ENCODE results near the gene TOX3.
A peak's percentile ranks its signal among the peaks of the same experiment; 100 is the strongest.

TOX3 gene

DNA sequence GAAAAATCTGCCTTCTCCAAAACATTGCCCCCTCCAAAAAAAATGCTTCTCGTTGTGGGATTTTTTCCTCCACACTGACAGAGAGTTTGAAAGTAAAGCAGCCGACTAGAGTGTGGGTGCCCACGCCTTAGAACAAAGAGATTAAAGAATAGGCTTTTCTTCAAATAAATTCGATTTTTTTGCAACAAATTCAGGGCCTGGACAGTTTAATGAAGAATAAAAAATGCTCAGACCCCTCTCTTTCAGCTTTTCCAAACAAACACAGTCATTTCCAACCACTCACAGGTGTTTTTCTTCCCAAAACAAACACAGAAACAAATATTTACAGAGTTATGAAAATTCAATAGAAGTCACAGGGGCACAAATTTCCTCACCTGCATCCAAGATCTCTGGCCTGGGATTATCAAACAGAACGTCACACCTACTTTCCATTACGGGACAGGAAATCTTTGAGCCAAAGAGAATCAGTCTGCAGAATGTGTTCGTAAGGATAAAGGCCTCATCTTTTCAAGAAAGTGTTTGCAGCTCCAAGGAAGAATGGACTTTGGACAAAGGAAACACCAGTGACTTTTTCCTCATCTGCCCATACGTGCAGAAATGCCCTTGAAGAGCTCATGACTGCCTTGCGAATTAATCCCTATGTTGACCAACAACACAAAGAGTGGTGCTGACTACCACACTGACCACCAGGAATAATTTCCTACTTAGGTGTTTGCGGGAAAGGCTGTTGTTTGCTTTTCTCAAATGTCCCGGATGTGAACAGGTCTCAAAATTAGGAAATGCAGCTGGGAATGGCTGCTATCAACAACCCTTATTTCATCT, 31.3 kb upstream of the TOX3 start:
- Histone ChIP-seq H3K4me1 (ENCODE audit: control insufficient read depth in 2 of 2, insufficient read depth in 2 of 2, low read length in 2 of 2) (peaks cover 12 to 41% of the 10 kb centered on the region in 2 donors), H3K9ac (ENCODE audit: low read depth in 1 of 2, low read length in 2 of 2) (peak overlapping the region; percentile 4 to 24), H3K4me3 (ENCODE audit: low read length in 2 of 2) (peak overlapping the region; percentile 21 to 23), H3K27ac (ENCODE audit: low read depth in 2 of 2, low read length in 2 of 2) (peak overlapping the region; percentile 58 to 60), H3K27me3 (ENCODE audit: control insufficient read depth in 2 of 2, insufficient read depth in 2 of 2, low read length in 2 of 2) (no peaks in the 10 kb centered on the region), H3K36me3 (ENCODE audit: control insufficient read depth in 2 of 2, insufficient read depth in 2 of 2, low read length in 2 of 2) (no peaks in the 10 kb centered on the region), H3K9me3 (ENCODE audit: control insufficient read depth in 2 of 2, low read length in 2 of 2) (no peaks in the 10 kb centered on the region)

DNA sequence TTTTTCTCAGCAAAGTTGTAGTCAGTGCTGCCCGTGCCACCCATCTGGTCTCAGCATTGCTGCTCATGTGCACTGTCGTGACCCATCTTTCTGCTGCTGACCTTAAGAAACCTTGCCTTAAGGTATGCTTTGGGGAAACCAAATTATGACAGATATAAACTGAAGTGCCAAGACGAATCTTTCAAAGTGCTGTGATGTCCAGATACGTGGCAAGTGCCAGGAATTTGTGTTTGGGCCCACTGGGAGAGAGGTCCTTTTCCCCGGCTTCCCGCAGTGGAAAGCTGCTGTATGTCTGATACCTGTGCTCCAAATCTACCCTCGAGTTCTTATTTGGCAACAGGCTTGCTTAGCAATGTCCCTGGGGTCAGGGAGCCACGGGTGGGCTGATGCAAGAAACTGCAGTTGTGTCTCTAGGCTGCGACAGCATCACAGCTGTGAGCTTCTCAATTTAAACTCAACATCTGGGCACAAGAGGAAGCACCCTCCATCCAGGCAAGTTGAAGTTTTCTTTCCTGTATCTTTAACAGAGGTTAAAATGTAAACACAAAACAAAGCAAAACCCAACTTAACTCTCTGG, 30.3 kb upstream of the TOX3 start:
- Histone ChIP-seq H3K9ac (ENCODE audit: low read depth in 1 of 2, low read length in 2 of 2) (no peak overlapping the region), H3K4me1 (ENCODE audit: control insufficient read depth in 2 of 2, insufficient read depth in 2 of 2, low read length in 2 of 2) (peaks cover 17 to 48% of the 10 kb centered on the region in 2 donors), H3K27ac (ENCODE audit: low read depth in 2 of 2, low read length in 2 of 2) (no peak overlapping the region), H3K27me3 (ENCODE audit: control insufficient read depth in 2 of 2, insufficient read depth in 2 of 2, low read length in 2 of 2) (no peaks in the 10 kb centered on the region), H3K9me3 (ENCODE audit: control insufficient read depth in 2 of 2, low read length in 2 of 2) (no peaks in the 10 kb centered on the region), H3K36me3 (ENCODE audit: control insufficient read depth in 2 of 2, insufficient read depth in 2 of 2, low read length in 2 of 2) (no peaks in the 10 kb centered on the region), H3K4me3 (ENCODE audit: low read length in 2 of 2) (no peak overlapping the region)

- Histone ChIP-seq H3K27ac (ENCODE audit: low read depth in 2 of 2, low read length in 2 of 2) (peak overlapping the region; percentile 90 to 96), H3K4me1 (ENCODE audit: control insufficient read depth in 2 of 2, insufficient read depth in 2 of 2, low read length in 2 of 2) (peaks cover 17 to 48% of the 10 kb centered on the region in 2 donors), H3K27me3 (ENCODE audit: control insufficient read depth in 2 of 2, insufficient read depth in 2 of 2, low read length in 2 of 2) (no peaks in the 10 kb centered on the region), H3K9me3 (ENCODE audit: control insufficient read depth in 2 of 2, low read length in 2 of 2) (peaks cover 0 to 2% of the 10 kb centered on the region in 2 donors), H3K4me3 (ENCODE audit: low read length in 2 of 2) (peak overlapping the region; percentile 27 to 41), H3K9ac (ENCODE audit: low read depth in 1 of 2, low read length in 2 of 2) (peak overlapping the region in 1 of 2 donors; percentile 61), H3K36me3 (ENCODE audit: control insufficient read depth in 2 of 2, insufficient read depth in 2 of 2, low read length in 2 of 2) (no peaks in the 10 kb centered on the region)
Observed at GRCh38 chr16:52573365-52574299, 26.7 kb upstream of the TOX3 start.

DNA sequence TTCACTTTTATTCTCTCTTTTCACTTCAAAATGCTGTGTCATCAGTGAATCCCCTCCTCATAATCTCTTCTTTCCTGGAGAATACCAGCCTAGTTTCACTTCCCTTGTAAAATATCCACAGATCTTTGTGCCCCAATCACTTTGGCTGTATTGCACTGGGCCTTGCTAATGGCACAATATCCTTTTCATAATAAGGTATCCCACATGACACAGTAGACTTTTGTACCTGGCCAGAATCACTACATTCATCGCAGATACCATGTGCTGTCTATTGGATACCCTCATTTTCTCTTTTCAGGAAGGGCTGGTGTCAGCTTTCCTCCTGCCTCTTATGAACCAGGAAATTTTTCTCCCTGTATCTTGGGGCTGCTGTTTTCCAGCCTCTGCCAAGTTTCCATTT, 25.7 kb upstream of the TOX3 start:
- no peak overlapping the region for H3K9ac ChIP-seq (ENCODE audit: low read depth in 1 of 2, low read length in 2 of 2)
- no peaks in the 10 kb centered on the region for H3K36me3 ChIP-seq (ENCODE audit: control insufficient read depth in 2 of 2, insufficient read depth in 2 of 2, low read length in 2 of 2)
- H3K27ac ChIP-seq (ENCODE audit: low read depth in 2 of 2, low read length in 2 of 2), result peak overlapping the region; percentile 90 to 96
- no peak overlapping the region for H3K4me3 ChIP-seq (ENCODE audit: low read length in 2 of 2)
- peaks cover 0 to 2% of the 10 kb centered on the region in 2 donors for H3K9me3 ChIP-seq (ENCODE audit: control insufficient read depth in 2 of 2, low read length in 2 of 2)
- peaks cover 17 to 38% of the 10 kb centered on the region in 2 donors for H3K4me1 ChIP-seq (ENCODE audit: control insufficient read depth in 2 of 2, insufficient read depth in 2 of 2, low read length in 2 of 2)
- H3K27me3 ChIP-seq (ENCODE audit: control insufficient read depth in 2 of 2, insufficient read depth in 2 of 2, low read length in 2 of 2), result no peaks in the 10 kb centered on the region

GRCh38 chr16:52570495-52571091, 23.6 kb upstream of the TOX3 start:
- Histone ChIP-seq H3K36me3 (ENCODE audit: control insufficient read depth in 2 of 2, insufficient read depth in 2 of 2, low read length in 2 of 2) (no peaks in the 10 kb centered on the region), H3K27me3 (ENCODE audit: control insufficient read depth in 2 of 2, insufficient read depth in 2 of 2, low read length in 2 of 2) (no peaks in the 10 kb centered on the region), H3K27ac (ENCODE audit: low read depth in 2 of 2, low read length in 2 of 2) (no peak overlapping the region), H3K4me3 (ENCODE audit: low read length in 2 of 2) (no peak overlapping the region), H3K9me3 (ENCODE audit: control insufficient read depth in 2 of 2, low read length in 2 of 2) (peaks cover 0 to 2% of the 10 kb centered on the region in 2 donors), H3K9ac (ENCODE audit: low read depth in 1 of 2, low read length in 2 of 2) (no peak overlapping the region), H3K4me1 (ENCODE audit: control insufficient read depth in 2 of 2, insufficient read depth in 2 of 2, low read length in 2 of 2) (peaks cover 17 to 34% of the 10 kb centered on the region in 2 donors)

DNA sequence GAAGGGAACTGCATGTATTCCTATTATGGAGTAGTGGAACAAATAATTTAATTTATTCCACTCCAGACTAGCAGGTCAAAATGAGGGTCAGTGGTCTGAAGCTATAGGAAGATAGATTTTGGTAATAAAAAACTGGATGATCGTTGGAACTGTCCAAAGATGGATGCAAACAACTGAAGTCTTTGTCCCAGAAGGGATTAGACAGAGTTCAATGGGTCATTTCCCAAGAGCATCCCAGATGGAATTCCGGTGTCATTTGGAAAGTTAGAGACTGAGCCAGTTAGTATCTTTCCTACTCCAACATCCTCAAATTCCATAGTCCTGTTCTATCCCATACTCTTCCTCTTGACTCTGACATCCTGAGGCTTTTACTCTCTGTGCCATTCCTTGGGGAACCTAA, 22.8 kb upstream of the TOX3 start:
- H3K4me1 ChIP-seq (ENCODE audit: control insufficient read depth in 2 of 2, insufficient read depth in 2 of 2, low read length in 2 of 2), result peaks cover 15 to 34% of the 10 kb centered on the region in 2 donors
- H3K27ac ChIP-seq (ENCODE audit: low read depth in 2 of 2, low read length in 2 of 2), result no peak overlapping the region
- peaks cover 0 to 2% of the 10 kb centered on the region in 2 donors for H3K9me3 ChIP-seq (ENCODE audit: control insufficient read depth in 2 of 2, low read length in 2 of 2)
- H3K36me3 ChIP-seq (ENCODE audit: control insufficient read depth in 2 of 2, insufficient read depth in 2 of 2, low read length in 2 of 2), result no peaks in the 10 kb centered on the region
- no peak overlapping the region for H3K9ac ChIP-seq (ENCODE audit: low read depth in 1 of 2, low read length in 2 of 2)
- no peaks in the 10 kb centered on the region for H3K27me3 ChIP-seq (ENCODE audit: control insufficient read depth in 2 of 2, insufficient read depth in 2 of 2, low read length in 2 of 2)
- H3K4me3 ChIP-seq (ENCODE audit: low read length in 2 of 2), result no peak overlapping the region

GRCh38 chr16:52568983-52569690, 22.2 kb upstream of the TOX3 start:
- Histone ChIP-seq H3K9me3 (ENCODE audit: control insufficient read depth in 2 of 2, low read length in 2 of 2) (peaks cover 0 to 2% of the 10 kb centered on the region in 2 donors), H3K27me3 (ENCODE audit: control insufficient read depth in 2 of 2, insufficient read depth in 2 of 2, low read length in 2 of 2) (no peaks in the 10 kb centered on the region), H3K9ac (ENCODE audit: low read depth in 1 of 2, low read length in 2 of 2) (no peak overlapping the region), H3K27ac (ENCODE audit: low read depth in 2 of 2, low read length in 2 of 2) (no peak overlapping the region), H3K4me1 (ENCODE audit: control insufficient read depth in 2 of 2, insufficient read depth in 2 of 2, low read length in 2 of 2) (peaks cover 16 to 36% of the 10 kb centered on the region in 2 donors), H3K4me3 (ENCODE audit: low read length in 2 of 2) (no peak overlapping the region), H3K36me3 (ENCODE audit: control insufficient read depth in 2 of 2, insufficient read depth in 2 of 2, low read length in 2 of 2) (no peaks in the 10 kb centered on the region)

GRCh38 chr16:52568495-52568894, 21.6 kb upstream of the TOX3 start:
- no peak overlapping the region for H3K4me3 ChIP-seq (ENCODE audit: low read length in 2 of 2)
- no peak overlapping the region for H3K27ac ChIP-seq (ENCODE audit: low read depth in 2 of 2, low read length in 2 of 2)
- no peak overlapping the region for H3K9ac ChIP-seq (ENCODE audit: low read depth in 1 of 2, low read length in 2 of 2)
- peaks cover 0 to 2% of the 10 kb centered on the region in 2 donors for H3K9me3 ChIP-seq (ENCODE audit: control insufficient read depth in 2 of 2, low read length in 2 of 2)
- H3K27me3 ChIP-seq (ENCODE audit: control insufficient read depth in 2 of 2, insufficient read depth in 2 of 2, low read length in 2 of 2), result no peaks in the 10 kb centered on the region
- no peaks in the 10 kb centered on the region for H3K36me3 ChIP-seq (ENCODE audit: control insufficient read depth in 2 of 2, insufficient read depth in 2 of 2, low read length in 2 of 2)
- H3K4me1 ChIP-seq (ENCODE audit: control insufficient read depth in 2 of 2, insufficient read depth in 2 of 2, low read length in 2 of 2), result peaks cover 17 to 36% of the 10 kb centered on the region in 2 donors

- Histone ChIP-seq H3K4me3 (ENCODE audit: low read length in 2 of 2) (no peak overlapping the region), H3K27ac (ENCODE audit: low read depth in 2 of 2, low read length in 2 of 2) (no peak overlapping the region), H3K36me3 (ENCODE audit: control insufficient read depth in 2 of 2, insufficient read depth in 2 of 2, low read length in 2 of 2) (no peaks in the 10 kb centered on the region), H3K27me3 (ENCODE audit: control insufficient read depth in 2 of 2, insufficient read depth in 2 of 2, low read length in 2 of 2) (no peaks in the 10 kb centered on the region), H3K4me1 (ENCODE audit: control insufficient read depth in 2 of 2, insufficient read depth in 2 of 2, low read length in 2 of 2) (peaks cover 13 to 37% of the 10 kb centered on the region in 2 donors), H3K9ac (ENCODE audit: low read depth in 1 of 2, low read length in 2 of 2) (no peak overlapping the region), H3K9me3 (ENCODE audit: control insufficient read depth in 2 of 2, low read length in 2 of 2) (peaks cover 0 to 2% of the 10 kb centered on the region in 2 donors)
Observed at GRCh38 chr16:52567193-52567592, 20.2 kb upstream of the TOX3 start.

Data from mucosa of rectum (tissue), 2 donors.